GM10266 (cell line): ENCODE measurements around the gene IL1R1.

Source experiments
- DNase-seq: peaks from one replicate; pipeline ENCODE4 v3.0.0; 2012; ENCODE audit errors: extremely low spot score
- TF ChIP-seq, protein P1 (sequence below): IDR thresholded peaks from 2 replicates; pipeline ENCODE4 v1.5.1; 2012; ENCODE audit warnings: mild to moderate bottlenecking, low read depth; ENCODE audit not compliant: control insufficient read depth, insufficient read depth; ENCODE audit errors: missing control alignments

The IL1R1 gene, protein sequence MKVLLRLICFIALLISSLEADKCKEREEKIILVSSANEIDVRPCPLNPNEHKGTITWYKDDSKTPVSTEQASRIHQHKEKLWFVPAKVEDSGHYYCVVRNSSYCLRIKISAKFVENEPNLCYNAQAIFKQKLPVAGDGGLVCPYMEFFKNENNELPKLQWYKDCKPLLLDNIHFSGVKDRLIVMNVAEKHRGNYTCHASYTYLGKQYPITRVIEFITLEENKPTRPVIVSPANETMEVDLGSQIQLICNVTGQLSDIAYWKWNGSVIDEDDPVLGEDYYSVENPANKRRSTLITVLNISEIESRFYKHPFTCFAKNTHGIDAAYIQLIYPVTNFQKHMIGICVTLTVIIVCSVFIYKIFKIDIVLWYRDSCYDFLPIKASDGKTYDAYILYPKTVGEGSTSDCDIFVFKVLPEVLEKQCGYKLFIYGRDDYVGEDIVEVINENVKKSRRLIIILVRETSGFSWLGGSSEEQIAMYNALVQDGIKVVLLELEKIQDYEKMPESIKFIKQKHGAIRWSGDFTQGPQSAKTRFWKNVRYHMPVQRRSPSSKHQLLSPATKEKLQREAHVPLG

DNA sequence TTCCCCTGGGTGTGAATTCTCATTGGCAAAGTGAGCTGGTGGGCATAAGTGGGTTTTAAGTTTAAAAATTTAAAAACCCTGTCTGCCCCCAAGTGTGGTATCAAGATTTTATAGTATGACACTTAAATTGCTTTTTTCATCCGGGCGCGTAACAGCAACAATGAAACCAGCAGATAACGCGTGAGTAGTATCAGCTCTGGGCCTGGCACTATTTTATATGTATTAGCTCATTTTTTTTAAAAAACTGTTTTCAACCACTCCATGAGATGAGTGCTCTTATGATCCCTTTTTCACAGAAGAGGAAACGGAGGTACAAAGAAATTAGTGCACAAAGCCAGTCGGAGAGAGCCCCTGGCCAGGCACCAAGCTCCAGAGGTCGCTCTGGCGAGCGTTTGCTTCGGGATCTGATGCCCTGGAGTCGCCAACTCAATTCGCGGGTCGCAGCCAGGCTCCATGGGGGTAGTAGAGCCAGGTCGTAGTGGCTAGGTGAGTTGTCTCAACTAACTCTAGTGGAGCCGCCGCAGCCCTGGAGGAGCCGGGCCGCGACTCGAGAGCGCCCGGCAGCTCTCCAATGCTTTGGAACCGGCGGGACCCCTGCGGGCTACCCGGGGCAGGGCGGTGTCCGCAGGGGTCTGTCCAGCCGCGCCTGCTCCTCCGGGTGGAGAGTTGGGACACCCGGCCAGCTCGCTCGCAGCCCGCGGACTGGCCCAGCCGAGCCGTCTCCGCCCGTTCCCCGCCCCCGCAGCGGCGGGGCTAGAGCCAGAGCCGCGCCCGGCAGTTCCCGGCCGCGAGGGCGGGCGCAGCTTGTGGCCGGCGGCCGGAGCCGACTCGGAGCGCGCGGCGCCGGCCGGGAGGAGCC lies at the start of gene IL1R1:
TSS of gene IL1R1 (plus strand) at position 777 of the 859 bp plus-strand sequence. CDS start 14,979 bp downstream, outside the sequence.
- no peak for DNase-seq
- TF ChIP-seq, protein P1, sequence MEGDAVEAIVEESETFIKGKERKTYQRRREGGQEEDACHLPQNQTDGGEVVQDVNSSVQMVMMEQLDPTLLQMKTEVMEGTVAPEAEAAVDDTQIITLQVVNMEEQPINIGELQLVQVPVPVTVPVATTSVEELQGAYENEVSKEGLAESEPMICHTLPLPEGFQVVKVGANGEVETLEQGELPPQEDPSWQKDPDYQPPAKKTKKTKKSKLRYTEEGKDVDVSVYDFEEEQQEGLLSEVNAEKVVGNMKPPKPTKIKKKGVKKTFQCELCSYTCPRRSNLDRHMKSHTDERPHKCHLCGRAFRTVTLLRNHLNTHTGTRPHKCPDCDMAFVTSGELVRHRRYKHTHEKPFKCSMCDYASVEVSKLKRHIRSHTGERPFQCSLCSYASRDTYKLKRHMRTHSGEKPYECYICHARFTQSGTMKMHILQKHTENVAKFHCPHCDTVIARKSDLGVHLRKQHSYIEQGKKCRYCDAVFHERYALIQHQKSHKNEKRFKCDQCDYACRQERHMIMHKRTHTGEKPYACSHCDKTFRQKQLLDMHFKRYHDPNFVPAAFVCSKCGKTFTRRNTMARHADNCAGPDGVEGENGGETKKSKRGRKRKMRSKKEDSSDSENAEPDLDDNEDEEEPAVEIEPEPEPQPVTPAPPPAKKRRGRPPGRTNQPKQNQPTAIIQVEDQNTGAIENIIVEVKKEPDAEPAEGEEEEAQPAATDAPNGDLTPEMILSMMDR: no peak

DNA sequence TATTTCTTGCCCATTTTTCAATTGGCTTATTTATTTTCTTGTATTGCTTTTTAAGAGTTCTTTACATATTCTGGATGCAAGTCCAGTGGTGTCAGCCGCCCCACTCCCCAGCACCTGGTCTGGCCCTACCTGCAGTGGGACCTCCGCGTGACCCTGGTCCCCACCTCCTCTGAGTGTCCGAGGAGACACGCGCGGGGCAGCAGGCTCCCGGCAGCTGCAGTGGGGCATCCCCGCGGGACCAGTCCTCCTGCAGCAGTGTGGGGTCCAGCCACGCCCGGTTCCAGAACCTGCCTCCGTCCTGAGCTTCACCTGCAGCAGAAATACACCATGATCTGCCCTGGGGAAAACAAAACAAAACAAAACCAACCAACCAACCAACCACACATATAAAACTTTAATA lies 48.9 kb upstream of the IL1R1 start:
- DNase-seq: no peak
- TF ChIP-seq, protein P1: no peak

DNA sequence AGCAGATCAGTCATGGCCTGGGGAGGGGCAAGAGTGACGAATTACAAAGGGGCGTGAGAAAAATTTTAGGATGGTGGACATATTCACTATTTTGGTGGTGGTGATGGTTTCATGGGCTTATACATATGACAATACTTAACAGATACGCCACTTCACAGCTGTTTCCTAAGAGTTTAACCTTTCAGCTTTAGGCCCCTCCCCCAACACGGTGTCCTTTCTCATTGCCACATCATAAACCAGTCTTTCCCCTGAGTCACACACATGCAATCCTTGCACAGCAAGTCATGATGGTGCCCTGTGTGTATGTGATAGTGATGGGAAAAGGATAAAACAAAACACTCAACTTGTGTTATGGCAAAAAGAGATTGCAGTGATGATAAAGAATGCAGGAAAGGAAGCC lies 47.6 kb upstream of the IL1R1 start:
- DNase-seq: no peak
- TF ChIP-seq, protein P1: no peak

DNA sequence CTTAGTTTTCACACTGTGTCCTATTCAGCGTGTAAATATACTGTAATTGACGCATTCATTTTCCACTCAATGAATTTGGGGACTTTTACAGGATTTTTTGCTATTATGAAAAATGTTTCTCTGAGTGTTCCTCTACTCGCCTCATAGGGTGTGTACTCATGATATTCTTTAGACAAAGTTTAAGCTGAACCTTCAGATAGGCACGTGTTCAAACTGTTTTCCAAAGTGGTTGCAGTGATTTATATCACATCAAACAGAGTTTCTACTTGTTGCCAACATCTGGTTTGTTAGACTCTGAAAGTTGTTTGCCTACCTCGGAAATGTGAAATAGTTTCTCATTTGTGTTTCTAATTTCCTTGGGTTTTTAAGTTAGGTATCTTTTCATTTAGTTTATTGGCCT lies 46.4 kb upstream of the IL1R1 start:
- no peak for DNase-seq
- TF ChIP-seq, protein P1: no peak

DNA sequence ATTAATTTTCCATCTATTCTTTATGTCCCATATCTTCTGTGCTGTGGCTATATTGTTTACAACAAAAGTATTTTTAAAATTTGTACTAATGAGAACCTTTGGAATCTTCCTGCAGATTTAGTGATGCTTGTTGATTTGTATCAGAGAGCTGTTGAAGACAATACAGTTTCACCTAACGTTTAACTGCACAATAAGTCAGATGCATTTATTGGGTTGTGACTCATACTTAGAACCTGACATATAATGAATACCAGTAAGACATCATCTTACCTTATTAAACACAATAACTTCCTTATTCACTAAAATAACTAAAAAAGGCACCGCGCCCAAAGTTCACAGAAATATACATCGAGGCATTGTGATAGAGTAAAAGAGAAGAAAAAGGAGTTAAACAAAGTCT lies 43.8 kb upstream of the IL1R1 start:
- TF ChIP-seq, protein P1: no peak

DNA sequence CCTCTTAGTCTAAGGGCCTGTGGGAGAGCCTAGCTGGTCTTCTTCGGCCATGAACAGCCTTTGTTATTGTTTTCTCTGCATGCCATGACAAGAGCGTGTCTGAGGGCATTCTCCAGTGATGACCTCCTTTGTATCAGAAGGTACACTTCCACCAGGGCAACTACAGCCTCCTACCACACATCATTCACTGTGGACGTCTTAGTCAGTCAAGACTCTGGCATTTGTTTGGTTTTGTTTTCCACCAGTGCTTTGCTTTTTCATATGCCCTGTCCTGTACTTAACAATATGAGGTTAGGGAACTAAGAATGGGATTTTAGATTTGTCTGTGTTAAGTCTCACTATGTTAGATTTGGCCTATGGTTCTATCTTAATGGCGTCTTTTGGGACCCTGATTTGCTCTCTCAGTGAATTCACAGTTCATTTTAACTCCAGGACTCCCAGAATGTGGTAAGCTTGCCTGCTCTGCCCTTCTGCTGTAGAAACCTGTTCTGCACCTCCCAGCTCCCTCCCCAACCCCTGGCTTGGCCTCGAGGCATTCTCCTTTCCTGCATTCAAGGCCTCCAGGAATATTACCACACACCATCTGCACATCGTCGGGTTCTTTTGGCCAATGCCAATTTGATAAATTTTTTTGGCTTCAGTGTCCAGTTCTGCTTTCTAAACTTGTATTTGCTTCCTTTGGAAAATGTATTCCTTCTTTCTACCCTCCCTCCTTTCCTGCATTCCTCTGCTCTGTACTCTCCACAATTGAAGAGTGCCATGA lies 42.8 kb upstream of the IL1R1 start:
- TF ChIP-seq, protein P1: no peak
- no peak for DNase-seq

More for the DNA sequence above, 43.8 kb upstream of the IL1R1 start:
- no peak for DNase-seq
